ENCODE results near the gene TMEM270.

DNA sequence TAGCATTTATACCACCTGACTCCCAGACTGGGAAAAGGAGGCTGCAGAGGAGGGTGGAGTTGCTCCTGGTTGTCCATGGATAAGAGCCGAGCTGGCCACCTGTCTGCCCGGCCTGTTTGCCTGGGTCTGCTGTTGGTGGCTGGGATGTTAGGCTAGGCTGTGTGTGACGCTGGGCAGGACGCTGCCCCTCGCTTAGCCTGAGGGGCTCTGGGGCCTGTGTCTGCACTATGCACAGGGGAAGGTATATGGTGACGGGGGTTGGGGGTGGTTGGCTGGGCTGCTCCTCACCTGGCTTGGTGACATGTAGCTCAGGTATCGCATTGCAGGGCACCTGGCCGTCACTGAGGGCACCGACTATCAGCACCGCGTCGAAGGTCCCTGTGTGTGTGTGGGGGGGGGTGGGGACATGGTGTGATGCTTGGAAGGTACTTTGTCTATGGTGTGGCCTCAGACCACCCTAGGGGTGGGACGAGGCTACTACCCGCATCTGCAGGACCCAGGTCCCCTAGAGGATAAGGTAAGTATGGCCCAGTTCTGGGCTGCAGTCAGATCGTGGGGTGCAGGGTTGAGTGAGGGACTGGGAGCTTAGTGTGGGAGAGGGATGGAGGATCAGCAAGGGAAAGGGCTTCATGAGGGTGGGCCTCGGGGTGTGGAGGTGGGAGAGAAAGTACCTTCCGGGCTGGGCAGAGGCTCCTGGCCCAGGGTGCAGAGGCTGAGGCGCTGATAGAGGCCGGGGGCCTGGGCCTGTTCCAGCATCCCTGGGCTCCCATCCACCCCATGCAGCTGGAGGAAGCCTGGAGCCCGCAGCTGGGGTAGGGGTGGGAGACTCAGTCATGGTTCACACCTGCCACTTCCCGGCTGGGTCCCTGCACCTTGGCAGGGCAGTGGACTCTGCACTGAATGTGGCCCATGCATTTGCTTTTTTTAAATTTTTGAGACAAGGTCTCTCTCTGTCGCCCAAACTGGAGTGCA lies 20.9 kb upstream of the TMEM270 start:
- TF ChIP-seq, protein P1, sequence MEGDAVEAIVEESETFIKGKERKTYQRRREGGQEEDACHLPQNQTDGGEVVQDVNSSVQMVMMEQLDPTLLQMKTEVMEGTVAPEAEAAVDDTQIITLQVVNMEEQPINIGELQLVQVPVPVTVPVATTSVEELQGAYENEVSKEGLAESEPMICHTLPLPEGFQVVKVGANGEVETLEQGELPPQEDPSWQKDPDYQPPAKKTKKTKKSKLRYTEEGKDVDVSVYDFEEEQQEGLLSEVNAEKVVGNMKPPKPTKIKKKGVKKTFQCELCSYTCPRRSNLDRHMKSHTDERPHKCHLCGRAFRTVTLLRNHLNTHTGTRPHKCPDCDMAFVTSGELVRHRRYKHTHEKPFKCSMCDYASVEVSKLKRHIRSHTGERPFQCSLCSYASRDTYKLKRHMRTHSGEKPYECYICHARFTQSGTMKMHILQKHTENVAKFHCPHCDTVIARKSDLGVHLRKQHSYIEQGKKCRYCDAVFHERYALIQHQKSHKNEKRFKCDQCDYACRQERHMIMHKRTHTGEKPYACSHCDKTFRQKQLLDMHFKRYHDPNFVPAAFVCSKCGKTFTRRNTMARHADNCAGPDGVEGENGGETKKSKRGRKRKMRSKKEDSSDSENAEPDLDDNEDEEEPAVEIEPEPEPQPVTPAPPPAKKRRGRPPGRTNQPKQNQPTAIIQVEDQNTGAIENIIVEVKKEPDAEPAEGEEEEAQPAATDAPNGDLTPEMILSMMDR (IDR thresholded peaks at IDR 0.05) = no peak
- no peak for TF ChIP-seq POLR2A (IDR thresholded peaks at IDR 0.05)
